DND-41 (cell line): ENCODE data around the gene MCF2L.

Source experiments
- EZH2 ChIP-seq: IDR thresholded peaks from 3 replicates; pipeline ENCODE4 v1.6.1; 2012; ENCODE audit warnings: borderline replicate concordance, low read depth, mild to moderate bottlenecking, moderate library complexity, low read length, inconsistent platforms; ENCODE audit not compliant: severe bottlenecking
- TF ChIP-seq, protein P1 (sequence below): IDR thresholded peaks from 2 replicates; pipeline ENCODE4 v1.5.1; 2012; ENCODE audit warnings: borderline replicate concordance, low read length, moderate library complexity, mild to moderate bottlenecking; ENCODE audit not compliant: poor library complexity, severe bottlenecking; ENCODE audit errors: extremely low read depth

GRCh38 chr13:112954488-112955270, 14.3 kb upstream of the MCF2L start:
- TF ChIP-seq, protein P1, sequence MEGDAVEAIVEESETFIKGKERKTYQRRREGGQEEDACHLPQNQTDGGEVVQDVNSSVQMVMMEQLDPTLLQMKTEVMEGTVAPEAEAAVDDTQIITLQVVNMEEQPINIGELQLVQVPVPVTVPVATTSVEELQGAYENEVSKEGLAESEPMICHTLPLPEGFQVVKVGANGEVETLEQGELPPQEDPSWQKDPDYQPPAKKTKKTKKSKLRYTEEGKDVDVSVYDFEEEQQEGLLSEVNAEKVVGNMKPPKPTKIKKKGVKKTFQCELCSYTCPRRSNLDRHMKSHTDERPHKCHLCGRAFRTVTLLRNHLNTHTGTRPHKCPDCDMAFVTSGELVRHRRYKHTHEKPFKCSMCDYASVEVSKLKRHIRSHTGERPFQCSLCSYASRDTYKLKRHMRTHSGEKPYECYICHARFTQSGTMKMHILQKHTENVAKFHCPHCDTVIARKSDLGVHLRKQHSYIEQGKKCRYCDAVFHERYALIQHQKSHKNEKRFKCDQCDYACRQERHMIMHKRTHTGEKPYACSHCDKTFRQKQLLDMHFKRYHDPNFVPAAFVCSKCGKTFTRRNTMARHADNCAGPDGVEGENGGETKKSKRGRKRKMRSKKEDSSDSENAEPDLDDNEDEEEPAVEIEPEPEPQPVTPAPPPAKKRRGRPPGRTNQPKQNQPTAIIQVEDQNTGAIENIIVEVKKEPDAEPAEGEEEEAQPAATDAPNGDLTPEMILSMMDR, result no peak
- TF ChIP-seq EZH2, result no peak
